GM23248 (cell line): ENCODE data around the gene ZNF175.

Experiments
- EZH2 ChIP-seq: fragments of 200-600 bp; sonication (generic); IDR thresholded peaks from 2 replicates; pipeline ENCODE4 v1.6.1; 2018; ENCODE audit warnings: antibody characterized with exemption, mild to moderate bottlenecking; ENCODE audit not compliant: insufficient read depth, poor library complexity, severe bottlenecking
- EZH2phosphoT487 ChIP-seq: fragments of 200-600 bp; sonication (generic); IDR thresholded peaks from 2 replicates; pipeline ENCODE4 v1.6.1; 2018; ENCODE audit warnings: antibody characterized with exemption, moderate library complexity, mild to moderate bottlenecking, low read depth; ENCODE audit not compliant: insufficient read depth

DNA sequence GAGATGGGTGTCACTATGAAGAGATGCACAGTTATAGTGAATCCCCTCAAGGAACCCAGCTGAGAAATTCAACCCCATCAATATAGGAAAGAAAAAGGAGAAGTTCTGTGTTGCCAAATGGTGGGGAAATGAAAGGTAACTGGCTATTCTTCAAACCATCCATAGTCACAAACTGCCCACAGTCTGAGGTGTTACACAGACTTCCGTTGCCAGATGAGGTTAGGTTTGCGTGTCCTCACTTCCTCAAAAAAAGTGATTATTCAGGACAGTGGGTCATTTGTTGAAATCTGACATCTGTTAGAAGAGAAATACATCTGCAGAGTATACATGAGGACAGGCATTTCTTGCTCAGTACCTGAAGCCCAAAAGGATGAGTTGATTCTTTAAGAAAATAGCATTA lies 50.1 kb downstream of the ZNF175 start:
- TF ChIP-seq EZH2 = no peak
- TF ChIP-seq EZH2phosphoT487 = no peak
